ENCODE measurements around the gene SLAMF6.

Gene SLAMF6

GRCh38 chr1:160549665-160550006 is 26.6 kb upstream of the SLAMF6 start:
- no peak overlapping the region for H3K4me3 ChIP-seq (replicated peaks; ENCODE audit: low read depth, low read length)
- TF ChIP-seq, protein P1, sequence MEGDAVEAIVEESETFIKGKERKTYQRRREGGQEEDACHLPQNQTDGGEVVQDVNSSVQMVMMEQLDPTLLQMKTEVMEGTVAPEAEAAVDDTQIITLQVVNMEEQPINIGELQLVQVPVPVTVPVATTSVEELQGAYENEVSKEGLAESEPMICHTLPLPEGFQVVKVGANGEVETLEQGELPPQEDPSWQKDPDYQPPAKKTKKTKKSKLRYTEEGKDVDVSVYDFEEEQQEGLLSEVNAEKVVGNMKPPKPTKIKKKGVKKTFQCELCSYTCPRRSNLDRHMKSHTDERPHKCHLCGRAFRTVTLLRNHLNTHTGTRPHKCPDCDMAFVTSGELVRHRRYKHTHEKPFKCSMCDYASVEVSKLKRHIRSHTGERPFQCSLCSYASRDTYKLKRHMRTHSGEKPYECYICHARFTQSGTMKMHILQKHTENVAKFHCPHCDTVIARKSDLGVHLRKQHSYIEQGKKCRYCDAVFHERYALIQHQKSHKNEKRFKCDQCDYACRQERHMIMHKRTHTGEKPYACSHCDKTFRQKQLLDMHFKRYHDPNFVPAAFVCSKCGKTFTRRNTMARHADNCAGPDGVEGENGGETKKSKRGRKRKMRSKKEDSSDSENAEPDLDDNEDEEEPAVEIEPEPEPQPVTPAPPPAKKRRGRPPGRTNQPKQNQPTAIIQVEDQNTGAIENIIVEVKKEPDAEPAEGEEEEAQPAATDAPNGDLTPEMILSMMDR (IDR thresholded peaks at IDR 0.05; ENCODE audit: low read depth, low read length, missing control alignments), result no peak
- no peak for DNase-seq (ENCODE audit: extremely low read depth, low read depth)

GRCh38 chr1:160548960-160549664 is 26.1 kb upstream of the SLAMF6 start:
- no peak overlapping the region for H3K4me3 ChIP-seq (replicated peaks; ENCODE audit: low read depth, low read length)
- no peak for DNase-seq (ENCODE audit: extremely low read depth, low read depth)
- TF ChIP-seq, protein P1 (IDR thresholded peaks at IDR 0.05; ENCODE audit: low read depth, low read length, missing control alignments), result no peak

DNA sequence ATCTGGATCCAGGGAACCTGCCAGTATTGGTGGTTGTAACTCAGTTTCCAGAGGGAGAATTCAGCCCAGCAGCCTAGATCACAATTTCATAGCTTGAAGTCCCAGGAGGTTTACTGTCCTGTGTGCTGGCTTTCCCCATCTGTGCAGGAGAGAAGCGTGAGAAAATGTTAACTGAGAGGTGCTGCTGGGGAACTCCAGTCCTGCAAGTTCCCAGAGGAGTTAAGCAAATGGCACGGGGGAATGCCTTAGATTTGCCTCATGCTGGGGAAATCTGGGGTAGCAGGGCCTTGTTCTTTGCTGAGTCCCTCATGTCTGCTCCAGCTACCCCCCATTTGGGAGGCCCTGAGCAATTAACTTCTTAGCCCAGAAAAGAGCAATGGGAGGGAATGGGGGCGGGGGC is 25.1 kb upstream of the SLAMF6 start:
- TF ChIP-seq, protein P1 (IDR thresholded peaks at IDR 0.05; ENCODE audit: low read depth, low read length, missing control alignments), result no peak
- no peak overlapping the region for H3K4me3 ChIP-seq (replicated peaks; ENCODE audit: low read depth, low read length)
- DNase-seq (ENCODE audit: extremely low read depth, low read depth), result no peak

DNA sequence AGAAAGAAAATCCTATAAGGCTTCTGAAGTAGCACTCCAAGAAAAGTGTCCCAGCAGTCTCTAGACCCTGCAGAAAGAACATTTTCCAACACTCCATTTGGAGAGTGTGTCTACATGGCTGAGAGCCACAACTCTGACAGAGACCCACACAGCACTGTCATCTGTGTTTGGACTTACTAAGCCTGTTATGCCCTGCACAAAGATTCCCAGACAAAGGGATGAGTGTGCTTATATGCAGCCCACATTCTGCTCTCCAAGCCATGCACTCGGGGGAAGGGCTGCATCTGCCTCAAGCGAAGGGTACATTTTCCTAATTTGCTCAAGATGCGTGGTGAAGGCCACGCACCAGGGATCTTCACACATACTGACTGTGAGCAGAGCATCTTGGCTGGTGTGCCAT is 24.4 kb upstream of the SLAMF6 start:
- no peak overlapping the region for H3K4me3 ChIP-seq (replicated peaks; ENCODE audit: low read depth, low read length)
- TF ChIP-seq, protein P1 (IDR thresholded peaks at IDR 0.05; ENCODE audit: low read depth, low read length, missing control alignments), result no peak
- no peak for DNase-seq (ENCODE audit: extremely low read depth, low read depth)

GRCh38 chr1:160546942-160547341 is 23.9 kb upstream of the SLAMF6 start:
- DNase-seq (ENCODE audit: extremely low read depth, low read depth), result no peak
- no peak overlapping the region for H3K4me3 ChIP-seq (replicated peaks; ENCODE audit: low read depth, low read length)
- TF ChIP-seq, protein P1 (IDR thresholded peaks at IDR 0.05; ENCODE audit: low read depth, low read length, missing control alignments), result no peak

DNA sequence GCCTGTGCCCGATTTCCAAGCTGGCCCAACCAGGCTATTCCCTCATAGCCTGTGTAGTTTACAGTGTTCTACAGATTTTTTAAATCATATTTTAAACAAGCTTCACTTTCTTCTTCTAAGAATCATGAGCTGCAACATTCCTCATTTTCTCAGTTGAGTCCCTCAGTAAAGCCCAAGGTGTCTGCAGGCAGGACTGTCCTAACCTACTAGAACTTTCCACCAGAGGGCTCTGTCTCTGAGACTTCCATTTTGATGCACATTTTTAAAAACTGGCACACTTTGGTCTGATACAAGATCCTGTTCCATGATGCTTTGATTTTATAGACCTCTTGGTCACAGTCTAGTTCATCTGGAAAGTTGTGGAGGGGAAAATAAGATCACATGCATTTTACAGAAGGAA is 21.6 kb upstream of the SLAMF6 start:
- no peak for DNase-seq (ENCODE audit: extremely low read depth, low read depth)
- TF ChIP-seq, protein P1 (IDR thresholded peaks at IDR 0.05; ENCODE audit: low read depth, low read length, missing control alignments), result no peak

More for the DNA sequence above, 21.6 kb upstream of the SLAMF6 start:
- H3K4me3 ChIP-seq (replicated peaks; ENCODE audit: low read depth, low read length), result no peak overlapping the region

Measured in HFF-Myc (cell line).